Mesenchymal stem cell (in vitro differentiated cells and primary cell): Measurements from ENCODE around the gene SEC22A.
"Not testable (repeated sequence)": the region's sequence is repeated elsewhere in the genome, so short reads cannot be mapped to it uniquely, and the experiment has no call there.

Source experiments
- DNase-seq: peaks from one replicate; pipeline ENCODE4 v3.0.0-alpha.2; 2013
- H2AFZ ChIP-seq: one replicate; pipeline ENCODE4 v1.6.1; 2013; ENCODE audit warnings: low read depth, mild to moderate bottlenecking, control low read depth, inconsistent platforms, low read length, moderate library complexity
- H2AK5ac ChIP-seq: 2 replicates; pipeline ENCODE4 v1.6.1; 2013; ENCODE audit warnings: low read length, moderate library complexity, mild to moderate bottlenecking, inconsistent platforms; ENCODE audit not compliant: severe bottlenecking
- H2BK120ac ChIP-seq: one replicate; pipeline ENCODE4 v1.6.1; 2013; ENCODE audit warnings: low read depth, mild to moderate bottlenecking, inconsistent platforms, low read length, moderate library complexity
- H2BK12ac ChIP-seq, 2 experiments: one replicate each; pipeline ENCODE4 v1.6.1; 2013; ENCODE audit warnings: inconsistent platforms in 2 of 2, low read length in 2 of 2, mild to moderate bottlenecking in 2 of 2, moderate library complexity in 2 of 2, control low read depth in 1 of 2
- H2BK15ac ChIP-seq: one replicate; pipeline ENCODE4 v1.6.1; 2013; ENCODE audit warnings: mild to moderate bottlenecking, low read depth, inconsistent platforms; ENCODE audit not compliant: poor library complexity, severe bottlenecking
- H2BK5ac ChIP-seq: 2 replicates; pipeline ENCODE4 v1.6.1; 2013; ENCODE audit warnings: low read depth, mild to moderate bottlenecking, low read length, control low read depth, inconsistent platforms; ENCODE audit not compliant: poor library complexity, severe bottlenecking
- H3K14ac ChIP-seq, 2 experiments: one replicate each; pipeline ENCODE4 v1.6.1; 2013; ENCODE audit warnings: inconsistent platforms in 2 of 2, low read length in 2 of 2, control low read depth in 1 of 2, mild to moderate bottlenecking in 1 of 2, moderate library complexity in 1 of 2
- H3K18ac ChIP-seq, 2 experiments: one replicate each; pipeline ENCODE4 v1.6.1; 2013; ENCODE audit warnings: inconsistent platforms in 2 of 2, low read length in 2 of 2, control low read depth in 1 of 2, low read depth in 1 of 2, mild to moderate bottlenecking in 1 of 2
- H3K23ac ChIP-seq, 2 experiments: one replicate each; pipeline ENCODE4 v1.6.1; 2013; ENCODE audit warnings: inconsistent platforms in 2 of 2, low read length in 2 of 2, mild to moderate bottlenecking in 2 of 2, moderate library complexity in 2 of 2, control low read depth in 1 of 2
- H3K27ac ChIP-seq: 2 replicates; pipeline ENCODE4 v1.5.1; 2013; ENCODE audit warnings: mild to moderate bottlenecking, moderate library complexity, low read length, control low read depth, inconsistent platforms; ENCODE audit not compliant: poor library complexity, severe bottlenecking
- H3K27me3 ChIP-seq, 2 experiments: 2 replicates each; pipeline versions ENCODE4 v1.6.1 to v1.7.0; 2013; ENCODE audit warnings: low read length in 2 of 2, mild to moderate bottlenecking in 2 of 2, moderate library complexity in 2 of 2, control low read depth in 1 of 2, inconsistent platforms in 1 of 2; ENCODE audit not compliant: control insufficient read depth in 1 of 2, insufficient read depth in 1 of 2
- H3K36me3 ChIP-seq, 2 experiments: 2 replicates each; pipeline versions ENCODE4 v1.6.1 to v1.7.0; 2013; ENCODE audit warnings: low read length in 2 of 2, control low read depth in 1 of 2, inconsistent platforms in 1 of 2, low read depth in 1 of 2, mild to moderate bottlenecking in 1 of 2; ENCODE audit not compliant: insufficient read depth in 2 of 2, control insufficient read depth in 1 of 2
- H3K4ac ChIP-seq, 2 experiments: one replicate each; pipeline ENCODE4 v1.6.1; 2013; ENCODE audit warnings: inconsistent platforms in 2 of 2, low read length in 2 of 2, mild to moderate bottlenecking in 2 of 2, moderate library complexity in 2 of 2, control low read depth in 1 of 2, low read depth in 1 of 2
- H3K4me1 ChIP-seq: 2 replicates; pipeline ENCODE4 v1.6.1; 2013; ENCODE audit warnings: low read depth, low read length, control low read depth; ENCODE audit not compliant: control insufficient read depth, insufficient read depth
- H3K4me2 ChIP-seq: 2 replicates; pipeline ENCODE4 v1.6.1; 2013; ENCODE audit warnings: low read length, mild to moderate bottlenecking, inconsistent platforms; ENCODE audit not compliant: poor library complexity, severe bottlenecking
- H3K4me3 ChIP-seq, 2 experiments: 2 replicates each; pipeline versions ENCODE4 v1.5.1 to v1.7.0; 2013; ENCODE audit warnings: low read length in 2 of 2, mild to moderate bottlenecking in 2 of 2, control low read depth in 1 of 2, low read depth in 1 of 2; ENCODE audit not compliant: insufficient read depth in 1 of 2
- H3K79me1 ChIP-seq: replicated peaks from 2 replicates; pipeline ENCODE4 v1.6.1; 2013; ENCODE audit warnings: mild to moderate bottlenecking, control low read depth, low read length, inconsistent platforms; ENCODE audit not compliant: poor library complexity, severe bottlenecking
- H3K9ac ChIP-seq: 2 replicates; pipeline ENCODE4 v1.7.0; 2013; ENCODE audit warnings: mild to moderate bottlenecking, low read length, moderate library complexity
- H3K9me3 ChIP-seq: 2 replicates; pipeline ENCODE4 v1.7.0; 2013; ENCODE audit warnings: mild to moderate bottlenecking, low read length; ENCODE audit not compliant: control insufficient read depth
- H4K8ac ChIP-seq: one replicate; pipeline ENCODE4 v1.6.1; 2013; ENCODE audit warnings: inconsistent platforms, mild to moderate bottlenecking, low read length, moderate library complexity
- H4K91ac ChIP-seq: one replicate; pipeline ENCODE4 v1.6.1; 2013; ENCODE audit warnings: mild to moderate bottlenecking, low read length, inconsistent platforms
- WGBS: methylation state at CpG from one replicate; pipeline ENCODE4 v1.1.7; 2013; ENCODE audit warnings: mixed read lengths; 5-methylcytosine and 5-hydroxymethylcytosine counted together

The SEC22A gene

DNA sequence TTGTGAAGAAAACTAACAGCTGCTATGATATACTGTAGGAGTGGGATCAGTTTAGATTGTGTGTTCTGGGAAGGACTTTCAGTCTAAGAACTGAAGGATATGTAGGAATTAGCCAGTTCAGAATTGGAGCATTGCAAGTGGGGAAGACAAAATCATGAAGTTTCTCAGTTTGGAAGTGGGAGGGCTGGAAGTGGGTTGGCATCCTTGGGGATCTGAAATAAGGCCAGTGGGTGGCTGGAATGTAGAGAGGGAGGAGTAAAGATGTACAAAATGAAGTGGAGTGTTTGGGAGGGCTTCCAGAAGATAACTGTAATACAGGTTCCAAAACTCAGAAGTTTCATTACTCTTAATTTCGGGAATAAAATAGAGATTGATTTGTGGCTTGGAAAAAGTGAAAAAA is 17.2 kb downstream of the SEC22A start:
- H3K9me3 ChIP-seq = no peaks in the 10 kb centered on the region
- no peak overlapping the region for H3K23ac ChIP-seq
- no peak overlapping the region for H3K4ac ChIP-seq
- no peaks in the 10 kb centered on the region for H3K27me3 ChIP-seq
- H3K18ac ChIP-seq = no peak overlapping the region
- H2AFZ ChIP-seq = no peak overlapping the region
- H2BK15ac ChIP-seq = no peak overlapping the region
- H4K8ac ChIP-seq = no peak overlapping the region
- 93% methylated on average over 1 of the region's 1 CpG for whole genome bisulfite sequencing
- no peak for DNase-seq
- H2BK5ac ChIP-seq = no peak overlapping the region
- no peak overlapping the region for H3K4me2 ChIP-seq
- H3K4me3 ChIP-seq = no peak overlapping the region
- H2BK120ac ChIP-seq = no peak overlapping the region
- H3K9ac ChIP-seq = no peak overlapping the region
- peaks cover 13% of the 10 kb centered on the region for H3K79me1 ChIP-seq
- H3K4me1 ChIP-seq = no peaks in the 10 kb centered on the region
- no peak overlapping the region for H2AK5ac ChIP-seq
- no peak overlapping the region for H3K14ac ChIP-seq
- H4K91ac ChIP-seq = no peak overlapping the region
- no peak overlapping the region for H2BK12ac ChIP-seq
- no peak overlapping the region for H3K27ac ChIP-seq
- peaks cover 0 to 20% of the 10 kb centered on the region in 2 experiments for H3K36me3 ChIP-seq

DNA sequence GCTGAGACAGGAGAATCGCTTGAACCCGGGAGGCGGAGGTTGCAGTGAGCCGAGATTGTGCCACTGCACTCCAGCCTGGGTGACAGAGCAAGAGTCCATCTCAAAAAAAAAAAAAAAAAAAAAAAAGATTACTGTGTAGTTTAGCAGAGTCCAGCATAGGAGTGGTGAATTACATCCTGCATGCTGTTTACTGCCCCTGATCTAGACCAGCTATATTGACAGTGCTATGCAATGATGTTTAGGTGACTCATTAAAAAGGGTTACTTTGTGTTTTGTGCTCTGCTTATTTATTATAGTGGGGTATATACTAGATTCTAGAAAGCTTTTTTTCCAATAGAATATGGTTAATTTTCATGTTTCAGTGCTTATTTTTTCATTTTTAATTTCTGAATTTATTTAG is 19.6 kb downstream of the SEC22A start:
- H3K4ac ChIP-seq, H2BK120ac ChIP-seq, H2BK12ac ChIP-seq, H3K23ac ChIP-seq, H2BK5ac ChIP-seq, H3K4me3 ChIP-seq, H3K27ac ChIP-seq, H4K8ac ChIP-seq, H2AK5ac ChIP-seq, H2BK15ac ChIP-seq, H3K4me1 ChIP-seq, H3K4me2 ChIP-seq, DNase-seq, H2AFZ ChIP-seq, H3K18ac ChIP-seq, H4K91ac ChIP-seq, H3K9me3 ChIP-seq, H3K9ac ChIP-seq, H3K14ac ChIP-seq, H3K27me3 ChIP-seq: not testable (repeated sequence)
- Histone ChIP-seq H3K79me1 (peaks cover 13% of the 10 kb centered on the region), H3K36me3 (peaks cover 0 to 25% of the 10 kb centered on the region in 2 experiments)
- WGBS = no CpG with 5 or more reads among the region's 4 CpGs

DNA sequence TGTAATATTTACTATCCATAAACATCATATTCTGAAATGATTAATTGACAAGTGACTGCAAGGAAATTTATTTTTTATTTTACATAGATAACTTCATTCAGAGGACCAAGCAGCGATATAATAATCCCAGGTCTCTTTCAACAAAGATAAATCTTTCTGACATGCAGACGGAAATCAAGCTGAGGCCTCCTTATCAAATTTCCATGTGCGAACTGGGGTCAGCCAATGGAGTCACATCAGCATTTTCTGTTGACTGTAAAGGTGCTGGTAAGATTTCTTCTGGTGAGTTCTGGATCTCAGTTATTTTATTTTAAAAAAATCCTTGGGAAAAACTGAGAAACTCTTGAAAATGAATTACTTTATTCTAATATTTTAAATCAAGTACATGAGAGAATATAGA is 23.3 kb downstream of the SEC22A start:
- no peak overlapping the region for H3K23ac ChIP-seq
- H3K27ac ChIP-seq = no peak overlapping the region
- no peak overlapping the region for H3K4me2 ChIP-seq
- no peak overlapping the region for H4K8ac ChIP-seq
- no peak overlapping the region for H2AK5ac ChIP-seq
- no peak overlapping the region for H3K4ac ChIP-seq
- peaks cover 3 to 41% of the 10 kb centered on the region in 2 experiments for H3K36me3 ChIP-seq
- no peak overlapping the region for H2BK120ac ChIP-seq
- peaks cover 23% of the 10 kb centered on the region for H3K9me3 ChIP-seq
- no peak overlapping the region for H4K91ac ChIP-seq
- H2AFZ ChIP-seq = no peak overlapping the region
- H2BK12ac ChIP-seq = no peak overlapping the region
- H2BK15ac ChIP-seq = no peak overlapping the region
- H3K4me3 ChIP-seq = no peak overlapping the region
- peaks cover 9% of the 10 kb centered on the region for H3K79me1 ChIP-seq
- no peak overlapping the region for H3K18ac ChIP-seq
- no peak overlapping the region for H2BK5ac ChIP-seq
- H3K4me1 ChIP-seq = no peaks in the 10 kb centered on the region
- no peak overlapping the region for H3K14ac ChIP-seq
- H3K9ac ChIP-seq = no peak overlapping the region
- no peaks in the 10 kb centered on the region for H3K27me3 ChIP-seq
- WGBS = 100% methylated on average over 3 of the region's 3 CpGs
- DNase-seq = no peak

DNA sequence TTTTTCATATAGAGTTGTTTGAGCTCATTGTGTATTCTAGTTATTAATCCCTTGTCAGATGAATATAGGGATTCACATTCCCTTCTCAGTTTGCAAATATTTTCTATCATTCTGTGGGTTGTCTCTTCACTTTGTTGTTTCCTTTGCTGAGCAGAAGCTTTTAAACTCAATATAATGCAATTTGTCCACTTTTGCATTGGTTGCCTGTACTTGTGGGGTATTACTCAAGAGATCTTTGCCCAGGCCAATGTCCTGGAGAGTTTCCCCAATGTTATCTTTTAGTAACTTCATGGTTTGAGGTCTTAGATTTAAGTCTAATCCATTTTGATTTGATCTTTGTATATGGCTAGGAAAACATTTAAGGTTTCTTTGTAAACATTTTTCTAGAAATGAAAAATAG is 24.8 kb downstream of the SEC22A start:
- H3K4me1 ChIP-seq = no peaks in the 10 kb centered on the region
- H3K4me2 ChIP-seq = no peak overlapping the region
- no peak overlapping the region for H3K9ac ChIP-seq
- H3K4me3 ChIP-seq = no peak overlapping the region
- no peak for DNase-seq
- H2BK5ac ChIP-seq = no peak overlapping the region
- H2AK5ac ChIP-seq = no peak overlapping the region
- H4K91ac ChIP-seq = no peak overlapping the region
- no peak overlapping the region for H3K4ac ChIP-seq
- no peak overlapping the region for H2BK120ac ChIP-seq
- peaks cover 7% of the 10 kb centered on the region for H3K79me1 ChIP-seq
- no peak overlapping the region for H3K27ac ChIP-seq
- H2BK12ac ChIP-seq = no peak overlapping the region
- peaks cover 3 to 54% of the 10 kb centered on the region in 2 experiments for H3K36me3 ChIP-seq
- H4K8ac ChIP-seq = no peak overlapping the region
- H3K9me3 ChIP-seq = peaks cover 34% of the 10 kb centered on the region
- no peaks in the 10 kb centered on the region for H3K27me3 ChIP-seq
- H2AFZ ChIP-seq = no peak overlapping the region
- no peak overlapping the region for H3K23ac ChIP-seq
- H3K18ac ChIP-seq = no peak overlapping the region
- no peak overlapping the region for H3K14ac ChIP-seq
- no peak overlapping the region for H2BK15ac ChIP-seq
